Aortic smooth muscle cell (primary cell): Measurements from ENCODE around the gene BAG2. TPM values are rescaled to one million over a fixed set of nuclear protein-coding genes. Genes with fewer than 3 reads are reported as not detected.

Experiments used
- total RNA-seq: library from RNA; depleted of rRNA; stranded (reverse); fragments of >200 nt; gene quantifications from 2 replicates; pipeline ENCODE4 v1.2.3, GENCODE V29; 2014

The BAG2 gene
- total RNA-seq, result 9.6 and 10.0 TPM in 2 replicates

DNA sequence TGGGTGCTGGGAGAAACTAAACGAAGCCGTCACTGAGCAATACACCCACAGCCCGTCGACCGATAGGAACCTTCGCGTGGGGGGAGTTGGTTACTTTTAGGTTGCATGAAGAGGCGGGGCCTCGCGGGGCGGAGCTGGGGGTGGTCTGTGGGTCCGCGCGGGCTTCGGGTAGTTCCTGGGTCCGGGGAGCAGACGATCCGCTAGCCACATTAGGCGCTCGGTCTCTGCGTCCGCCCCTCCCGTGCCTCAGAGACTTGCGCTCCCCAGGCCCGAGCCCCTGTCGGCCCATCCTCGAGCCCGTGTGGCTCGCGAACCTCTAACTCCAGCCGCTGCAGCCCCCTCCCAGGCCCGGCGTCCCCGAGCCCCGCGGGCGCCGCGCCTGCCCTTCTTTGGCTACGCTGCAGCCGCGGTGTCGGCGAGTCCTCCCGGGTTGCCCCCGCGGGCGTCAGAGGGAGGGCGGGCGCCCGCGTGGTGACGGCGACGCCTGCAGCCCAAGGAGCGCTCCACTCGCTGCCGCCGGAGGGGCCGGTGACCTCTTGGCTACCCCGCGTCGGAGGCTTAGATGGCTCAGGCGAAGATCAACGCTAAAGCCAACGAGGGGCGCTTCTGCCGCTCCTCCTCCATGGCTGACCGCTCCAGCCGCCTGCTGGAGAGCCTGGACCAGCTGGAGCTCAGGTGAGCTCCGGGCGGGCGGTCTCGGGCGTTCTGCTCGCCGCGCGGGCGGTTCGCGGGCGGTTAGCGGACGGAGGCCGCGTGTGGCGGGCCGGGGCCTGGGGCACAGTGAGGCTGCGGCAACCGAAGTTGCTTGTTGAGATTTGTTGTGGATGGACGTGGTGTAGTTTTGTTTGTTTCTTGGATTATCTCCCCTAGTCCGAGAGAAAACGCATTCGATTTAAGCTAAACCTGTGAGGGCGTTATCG is at the start of gene BAG2:
Gene BAG2, plus strand, starts transcription at position 191 of the 920 bp plus-strand sequence. Its CDS starts 372 bp downstream, at position 563.

DNA sequence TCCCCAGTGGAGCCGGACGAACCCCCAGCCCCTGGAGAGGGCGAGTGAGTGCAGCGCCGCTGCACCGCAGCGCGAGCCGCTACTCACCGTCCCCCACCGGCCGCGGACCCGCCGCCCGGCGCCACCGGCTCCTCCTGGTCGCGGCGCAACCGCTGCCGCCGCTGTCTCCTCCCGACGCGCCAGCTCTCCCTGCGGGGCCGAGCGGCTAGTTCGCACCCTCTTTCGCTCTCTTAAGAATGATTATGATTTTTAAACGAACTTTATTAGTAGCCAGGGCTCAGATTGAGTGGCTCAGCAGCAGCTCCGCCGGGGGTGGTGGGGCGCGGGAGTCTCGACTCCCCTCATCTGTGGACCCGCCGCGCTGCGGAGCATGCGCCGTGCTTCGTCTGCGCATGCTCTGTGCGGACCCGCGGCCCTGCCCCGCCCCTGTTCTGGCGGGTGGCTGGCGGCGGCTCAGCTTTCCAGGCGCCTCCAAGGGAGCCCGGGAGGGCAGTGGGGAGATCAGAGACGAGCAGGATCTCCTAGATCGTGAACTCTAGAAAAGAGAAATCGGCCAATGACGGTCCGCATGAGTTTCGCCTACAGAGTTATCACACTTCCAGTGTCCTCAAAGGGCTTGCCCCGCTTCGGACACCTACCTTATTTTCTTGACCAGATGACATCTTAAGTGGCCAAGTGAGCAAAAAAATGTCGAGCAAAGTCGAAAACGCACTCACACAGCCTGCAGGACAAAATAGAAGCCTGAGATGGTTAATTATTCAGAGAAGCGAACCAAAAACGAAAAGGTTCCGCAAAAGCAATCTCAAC is 50.0 kb downstream of the BAG2 start, which contains the start of gene RAB23:
Gene RAB23, minus strand, starts transcription at position 372 of the 807 bp plus-strand sequence. CDS start 11,927 bp downstream, outside the sequence.

Other genes starting within 250 kb of the BAG2 start
- gene BEND6, start 217.2 kb upstream of the BAG2 start, total RNA-seq, result 11.8 and 14.5 TPM in 2 replicates
- gene KIAA1586, start 125.6 kb upstream of the BAG2 start, total RNA-seq, result 12.8 and 13.7 TPM in 2 replicates
- gene ZNF451, start 82.1 kb upstream of the BAG2 start, total RNA-seq, result 60.1 and 61.3 TPM in 2 replicates
- gene RAB23, start 50.0 kb downstream of the BAG2 start, total RNA-seq, result 32.0 and 40.3 TPM in 2 replicates
- 20.8 and 22.3 TPM in 2 replicates for gene PRIM2, start 145.3 kb downstream of the BAG2 start, total RNA-seq